NB4 (cell line): Measurements from ENCODE around the gene HS3ST3A1.

Experiments
- CTCF ChIP-seq: IDR thresholded peaks from one replicate; pipeline ENCODE4 v1.5.1; 2012; ENCODE audit warnings: low read depth, low read length
- MAX ChIP-seq: IDR thresholded peaks from 2 replicates; pipeline ENCODE4 v1.6.1; 2011; ENCODE audit warnings: low read depth, low read length
- MYC ChIP-seq: IDR thresholded peaks from 2 replicates; pipeline ENCODE4 v1.6.1; 2011; ENCODE audit warnings: low read depth, low read length
- POLR2A ChIP-seq: IDR thresholded peaks from 2 replicates; pipeline ENCODE4 v1.6.1; 2011; ENCODE audit warnings: mild to moderate bottlenecking; ENCODE audit not compliant: insufficient read length; ENCODE audit errors: extremely low read depth

- TF ChIP-seq POLR2A, result no peak
- no peak for TF ChIP-seq CTCF
- no peak for TF ChIP-seq MAX
- TF ChIP-seq MYC, result no peak
Measured at GRCh38 chr17:13599864-13600263, 1.9 kb downstream of the HS3ST3A1 start.
